ENCODE results near the gene PBX1.

The PBX1 gene

DNA sequence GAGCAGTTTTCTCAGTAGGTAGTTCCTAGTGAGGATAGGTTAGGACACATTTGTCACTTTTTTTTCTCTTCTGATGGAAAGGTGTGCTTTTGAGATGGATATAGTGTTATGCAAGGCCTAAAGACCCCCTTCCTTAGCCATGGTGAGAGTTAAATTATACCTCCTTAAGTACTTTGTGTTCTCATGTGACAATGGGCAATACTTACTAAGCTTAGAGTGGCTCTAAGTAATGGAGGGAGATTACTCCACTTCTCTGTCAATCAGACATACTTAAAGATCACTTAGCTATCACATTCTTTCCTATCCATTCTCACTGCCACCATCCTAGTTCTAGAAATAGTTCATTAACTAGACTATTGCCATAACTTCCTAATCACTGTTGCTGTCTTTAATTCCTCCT is 265.6 kb downstream of the PBX1 start:
- no peak overlapping the region for H3K4me3 ChIP-seq (ENCODE audit: low read length)
- no peaks in the 10 kb centered on the region for H3K36me3 ChIP-seq (ENCODE audit: control insufficient read depth, insufficient read depth, low read length)
- H3K9me3 ChIP-seq (ENCODE audit: control insufficient read depth, low read length) = no peaks in the 10 kb centered on the region
- H3K9ac ChIP-seq (ENCODE audit: low read length) = no peak overlapping the region
- no peaks in the 10 kb centered on the region for H3K27me3 ChIP-seq (ENCODE audit: control insufficient read depth, insufficient read depth, low read length)
- no peaks in the 10 kb centered on the region for H3K4me1 ChIP-seq (ENCODE audit: control insufficient read depth, insufficient read depth, low read length)

DNA sequence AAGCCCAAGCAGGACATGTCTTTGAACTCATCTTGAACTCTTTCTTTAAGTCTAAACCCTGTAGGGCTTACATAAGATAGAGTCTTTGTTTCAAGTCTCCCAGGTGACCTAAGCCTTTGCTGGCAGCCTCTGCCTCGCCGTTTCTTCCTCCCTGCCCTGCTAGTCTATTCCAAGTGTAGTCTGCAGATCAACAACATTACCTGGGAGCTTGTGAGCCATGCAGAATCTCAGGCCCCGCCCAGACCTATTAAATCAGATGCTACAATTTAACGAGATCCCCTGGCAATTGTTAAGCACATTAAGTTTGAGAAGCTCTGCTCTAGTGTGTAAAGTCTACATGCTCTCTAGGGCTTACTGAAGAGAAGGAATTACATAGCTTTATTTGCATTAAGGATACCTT is 271.6 kb downstream of the PBX1 start:
- Histone ChIP-seq H3K9me3 (ENCODE audit: control insufficient read depth, low read length) (no peaks in the 10 kb centered on the region), H3K27me3 (ENCODE audit: control insufficient read depth, insufficient read depth, low read length) (no peaks in the 10 kb centered on the region), H3K9ac (ENCODE audit: low read length) (no peak overlapping the region), H3K4me3 (ENCODE audit: low read length) (no peak overlapping the region), H3K36me3 (ENCODE audit: control insufficient read depth, insufficient read depth, low read length) (no peaks in the 10 kb centered on the region), H3K4me1 (ENCODE audit: control insufficient read depth, insufficient read depth, low read length) (no peaks in the 10 kb centered on the region)

DNA sequence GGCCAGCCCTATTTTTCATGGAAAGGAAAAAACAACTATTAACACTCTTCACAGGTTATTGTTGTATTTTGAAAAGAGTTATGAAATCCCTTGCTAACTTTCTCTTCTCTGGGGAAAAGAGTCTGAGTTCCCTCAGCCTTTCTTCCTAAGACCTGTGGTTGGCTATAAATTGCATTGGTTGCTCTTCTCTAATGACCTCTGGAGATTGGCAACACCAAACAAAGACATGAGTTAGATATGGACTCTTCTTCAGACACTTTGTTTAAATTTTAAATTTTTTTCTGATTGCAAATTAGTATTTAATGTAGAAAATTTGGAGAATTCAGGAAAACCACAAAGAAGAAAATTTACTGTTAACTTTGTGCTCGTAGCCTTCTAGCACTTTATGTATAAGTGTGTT is 275.7 kb downstream of the PBX1 start:
- Histone ChIP-seq H3K27me3 (ENCODE audit: control insufficient read depth, insufficient read depth, low read length) (no peaks in the 10 kb centered on the region), H3K4me1 (ENCODE audit: control insufficient read depth, insufficient read depth, low read length) (peaks cover 10% of the 10 kb centered on the region)

DNA sequence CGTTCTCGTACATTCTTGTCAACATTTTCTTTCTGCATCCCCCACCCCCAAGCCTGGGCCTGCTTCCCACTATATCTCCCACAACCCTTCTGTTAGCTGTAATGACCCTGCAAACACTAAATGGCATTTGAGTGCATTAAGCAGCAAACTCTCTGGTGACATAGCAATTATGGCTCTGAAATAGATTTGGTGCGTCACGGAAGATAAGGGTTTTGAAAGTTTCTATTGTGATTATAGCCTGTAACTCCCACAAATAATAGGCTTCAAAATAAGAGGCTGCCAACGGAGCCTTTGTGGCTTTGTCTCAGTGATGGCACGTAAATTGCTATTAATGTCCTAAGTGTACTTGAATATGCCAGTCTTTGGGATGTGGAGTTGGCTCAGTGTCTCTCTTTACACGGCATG is 277.6 kb downstream of the PBX1 start:
- no peak overlapping the region for H3K4me3 ChIP-seq (ENCODE audit: low read length)
- peaks cover 10% of the 10 kb centered on the region for H3K4me1 ChIP-seq (ENCODE audit: control insufficient read depth, insufficient read depth, low read length)
- no peaks in the 10 kb centered on the region for H3K36me3 ChIP-seq (ENCODE audit: control insufficient read depth, insufficient read depth, low read length)
- H3K9ac ChIP-seq (ENCODE audit: low read length) = no peak overlapping the region
- H3K27me3 ChIP-seq (ENCODE audit: control insufficient read depth, insufficient read depth, low read length) = no peaks in the 10 kb centered on the region
- H3K9me3 ChIP-seq (ENCODE audit: control insufficient read depth, low read length) = no peaks in the 10 kb centered on the region

More for the DNA sequence above, 275.7 kb downstream of the PBX1 start:
- Histone ChIP-seq H3K36me3 (ENCODE audit: control insufficient read depth, insufficient read depth, low read length) (no peaks in the 10 kb centered on the region), H3K9ac (ENCODE audit: low read length) (no peak overlapping the region), H3K9me3 (ENCODE audit: control insufficient read depth, low read length) (no peaks in the 10 kb centered on the region), H3K4me3 (ENCODE audit: low read length) (no peak overlapping the region)

DNA sequence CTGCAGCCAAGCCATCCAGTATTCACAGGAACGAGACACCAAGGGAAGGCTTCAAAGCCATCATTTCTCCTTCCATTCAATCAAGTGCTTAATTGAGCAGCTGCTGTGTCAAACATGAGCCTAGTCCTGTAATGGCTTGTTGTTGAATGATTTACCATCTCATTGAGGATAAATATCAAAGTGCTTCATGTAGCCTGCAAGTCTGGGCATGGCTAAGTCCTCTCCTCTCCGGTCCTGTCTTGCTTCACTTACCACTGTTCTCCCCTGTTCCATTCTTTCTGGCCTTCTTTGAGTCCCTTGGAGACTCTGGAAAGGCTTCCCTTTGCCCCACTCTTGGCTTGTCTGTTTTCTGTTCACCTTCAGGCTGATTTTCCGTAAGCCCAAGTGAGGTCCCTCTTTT is 279.8 kb downstream of the PBX1 start:
- Histone ChIP-seq H3K4me3 (ENCODE audit: low read length) (no peak overlapping the region), H3K9ac (ENCODE audit: low read length) (no peak overlapping the region), H3K36me3 (ENCODE audit: control insufficient read depth, insufficient read depth, low read length) (no peaks in the 10 kb centered on the region), H3K9me3 (ENCODE audit: control insufficient read depth, low read length) (no peaks in the 10 kb centered on the region), H3K27me3 (ENCODE audit: control insufficient read depth, insufficient read depth, low read length) (no peaks in the 10 kb centered on the region), H3K4me1 (ENCODE audit: control insufficient read depth, insufficient read depth, low read length) (peaks cover 10% of the 10 kb centered on the region)

DNA sequence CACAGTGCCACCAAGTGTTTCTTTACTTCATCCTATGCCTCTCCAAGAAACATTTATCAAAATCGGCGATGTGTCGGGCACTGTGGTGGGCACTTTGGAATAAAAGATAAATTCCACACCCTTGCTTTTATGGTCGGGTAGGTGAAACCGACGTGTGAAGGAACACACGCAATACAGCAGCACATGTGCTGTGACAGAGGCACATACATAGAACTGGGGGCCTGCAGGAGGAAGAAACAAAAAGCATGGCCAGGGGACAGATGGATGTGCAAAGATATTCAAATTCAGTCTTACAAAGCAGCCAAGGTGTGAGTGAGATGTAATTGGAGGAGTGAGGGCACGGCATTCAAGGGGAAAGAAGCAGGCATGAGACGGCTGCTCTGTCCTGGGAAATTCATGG is 282.0 kb downstream of the PBX1 start:
- Histone ChIP-seq H3K9me3 (ENCODE audit: control insufficient read depth, low read length) (no peaks in the 10 kb centered on the region), H3K9ac (ENCODE audit: low read length) (no peak overlapping the region), H3K36me3 (ENCODE audit: control insufficient read depth, insufficient read depth, low read length) (no peaks in the 10 kb centered on the region), H3K4me3 (ENCODE audit: low read length) (no peak overlapping the region), H3K27me3 (ENCODE audit: control insufficient read depth, insufficient read depth, low read length) (no peaks in the 10 kb centered on the region), H3K4me1 (ENCODE audit: control insufficient read depth, insufficient read depth, low read length) (peaks cover 10% of the 10 kb centered on the region)

DNA sequence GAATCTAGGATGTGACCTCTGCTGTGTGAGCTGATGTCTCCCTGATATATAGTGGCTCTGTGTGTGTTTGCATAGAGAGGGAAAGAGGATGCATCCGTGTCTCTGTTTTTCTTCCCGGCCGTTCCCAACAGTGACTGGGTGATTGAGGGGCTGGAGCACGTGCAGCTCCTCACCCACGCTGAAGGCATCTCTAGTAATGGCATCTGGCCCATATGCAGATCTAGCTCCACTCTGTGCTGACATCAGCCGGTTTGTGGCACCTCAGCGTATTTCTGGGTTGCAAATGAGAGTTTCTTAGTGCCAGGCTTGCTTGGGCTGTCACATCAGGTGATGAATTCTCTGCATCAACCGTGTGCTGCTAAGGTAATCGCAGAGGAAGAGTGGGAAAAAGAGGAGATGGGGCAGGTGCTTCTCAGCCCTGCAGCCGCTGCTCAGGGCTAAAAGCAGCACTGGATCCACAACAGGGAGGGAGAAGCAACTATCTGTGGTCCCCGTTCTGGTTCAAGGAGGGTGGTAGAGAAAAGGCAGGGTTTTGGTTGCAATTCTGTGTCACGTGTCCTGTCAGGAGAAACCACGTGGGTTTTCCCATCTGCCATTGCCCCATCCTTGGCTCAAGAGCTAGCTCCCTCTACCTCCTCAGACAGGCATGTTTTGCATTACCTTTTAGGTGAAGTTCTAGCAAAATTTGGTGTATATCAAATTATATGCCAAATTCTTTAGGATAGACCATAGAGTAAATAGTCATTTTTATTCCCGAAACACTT is 282.9 kb downstream of the PBX1 start:
- Histone ChIP-seq H3K4me3 (ENCODE audit: low read length) (no peak overlapping the region), H3K27me3 (ENCODE audit: control insufficient read depth, insufficient read depth, low read length) (no peaks in the 10 kb centered on the region), H3K4me1 (ENCODE audit: control insufficient read depth, insufficient read depth, low read length) (peaks cover 4% of the 10 kb centered on the region), H3K9me3 (ENCODE audit: control insufficient read depth, low read length) (no peaks in the 10 kb centered on the region), H3K36me3 (ENCODE audit: control insufficient read depth, insufficient read depth, low read length) (no peaks in the 10 kb centered on the region), H3K9ac (ENCODE audit: low read length) (no peak overlapping the region)

DNA sequence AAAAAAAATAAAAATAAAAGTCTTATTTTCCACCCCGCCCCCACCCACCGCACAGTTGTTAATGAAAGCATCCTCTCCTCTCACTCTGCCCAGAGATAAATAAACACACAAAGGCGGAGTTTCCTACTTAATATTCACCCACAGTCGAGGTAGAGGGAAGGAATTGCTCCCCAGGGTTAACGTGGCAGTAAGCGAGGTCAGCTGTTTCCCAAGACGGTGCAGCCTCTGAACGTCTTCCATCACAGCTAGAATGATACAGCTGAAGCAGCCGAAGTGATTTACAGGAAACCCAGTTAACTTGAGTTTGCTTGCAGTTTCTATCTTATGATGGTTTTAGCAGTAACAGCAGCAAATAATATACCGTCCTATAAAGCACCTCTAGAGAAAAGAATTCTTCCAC is 283.9 kb downstream of the PBX1 start:
- Histone ChIP-seq H3K36me3 (ENCODE audit: control insufficient read depth, insufficient read depth, low read length) (no peaks in the 10 kb centered on the region), H3K27me3 (ENCODE audit: control insufficient read depth, insufficient read depth, low read length) (no peaks in the 10 kb centered on the region), H3K9me3 (ENCODE audit: control insufficient read depth, low read length) (no peaks in the 10 kb centered on the region), H3K4me1 (ENCODE audit: control insufficient read depth, insufficient read depth, low read length) (no peaks in the 10 kb centered on the region), H3K9ac (ENCODE audit: low read length) (no peak overlapping the region), H3K4me3 (ENCODE audit: low read length) (no peak overlapping the region)

DNA sequence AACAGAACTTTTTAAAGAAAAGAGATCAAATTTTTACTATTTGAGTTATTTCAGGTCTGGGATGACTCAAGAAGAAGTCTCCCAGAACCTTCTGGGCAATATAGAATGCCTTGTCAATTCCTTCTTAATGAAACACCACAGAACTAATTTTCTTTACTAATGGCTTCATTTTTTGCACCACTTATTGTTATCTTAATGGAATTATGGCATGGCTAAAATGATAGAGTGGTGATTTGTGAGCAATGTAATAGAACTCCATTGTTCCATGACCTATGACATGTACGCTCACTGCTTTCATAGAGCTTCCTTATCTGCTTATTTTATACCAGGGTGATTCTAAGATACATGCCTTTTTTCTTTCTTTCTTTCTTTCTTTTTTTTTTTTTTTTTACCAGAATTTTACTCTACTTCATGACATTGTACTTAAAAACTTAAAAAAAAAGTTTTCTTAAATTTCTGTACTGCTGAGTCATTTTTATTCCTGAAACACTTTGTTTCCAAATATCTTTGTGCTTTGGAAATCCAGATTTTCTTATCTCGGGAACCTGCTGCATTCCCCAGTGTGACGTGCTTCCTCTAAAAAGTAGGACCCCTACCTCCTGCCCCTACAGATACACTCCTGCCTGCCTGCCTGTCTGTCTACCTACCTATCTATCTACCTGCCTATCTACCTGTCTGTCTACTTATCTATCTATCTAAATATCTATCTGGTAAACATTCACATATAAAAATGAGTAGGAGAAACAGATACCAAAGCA is 284.9 kb downstream of the PBX1 start:
- Histone ChIP-seq H3K9ac (ENCODE audit: low read length) (no peak overlapping the region), H3K36me3 (ENCODE audit: control insufficient read depth, insufficient read depth, low read length) (no peaks in the 10 kb centered on the region), H3K4me1 (ENCODE audit: control insufficient read depth, insufficient read depth, low read length) (no peaks in the 10 kb centered on the region), H3K4me3 (ENCODE audit: low read length) (no peak overlapping the region), H3K27me3 (ENCODE audit: control insufficient read depth, insufficient read depth, low read length) (no peaks in the 10 kb centered on the region), H3K9me3 (ENCODE audit: control insufficient read depth, low read length) (no peaks in the 10 kb centered on the region)

DNA sequence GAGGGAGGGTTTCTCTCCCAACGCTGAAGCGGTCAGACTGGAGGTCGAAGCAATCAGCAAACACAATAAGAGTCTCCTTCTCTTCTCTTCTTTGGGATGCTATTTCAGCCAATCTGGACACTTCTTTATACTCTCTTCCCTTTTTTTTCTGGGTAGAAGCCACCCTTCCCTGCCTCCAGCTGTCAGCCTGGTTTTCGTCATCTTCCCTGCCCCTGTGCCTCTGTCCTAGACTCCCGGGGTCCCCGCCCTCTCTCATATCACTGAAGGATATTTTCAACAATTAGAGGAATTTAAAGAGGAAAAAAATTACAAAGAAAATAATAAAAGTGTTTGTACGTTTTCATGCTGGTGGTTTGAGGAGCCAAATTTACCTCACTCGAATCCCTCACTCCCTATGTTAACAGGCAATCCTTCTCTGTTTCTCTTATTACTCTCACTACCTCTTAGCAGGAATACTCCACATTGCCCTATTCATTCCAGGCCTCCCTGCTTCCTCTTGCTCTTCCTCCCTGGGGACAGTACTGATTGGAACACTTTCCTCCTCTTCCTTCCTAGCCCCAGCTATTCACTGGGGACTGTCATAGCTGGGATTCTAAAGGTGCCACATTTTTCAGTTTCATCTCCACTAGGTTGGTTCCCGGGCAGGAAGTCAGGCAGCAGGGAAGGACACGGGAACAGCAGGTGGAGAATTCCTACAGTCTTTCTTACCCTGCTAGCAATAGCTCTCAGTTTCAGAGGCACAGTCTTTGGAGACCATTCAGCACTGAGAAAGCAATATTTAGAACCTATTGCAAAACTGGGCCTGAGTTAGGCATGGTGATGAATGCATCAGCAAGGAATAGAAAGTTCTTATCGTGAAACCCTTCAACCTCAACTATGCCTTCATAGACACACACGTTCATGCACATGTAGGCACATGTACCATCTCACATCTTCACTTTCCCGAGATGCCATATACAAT is 288.0 kb downstream of the PBX1 start:
- Histone ChIP-seq H3K9me3 (ENCODE audit: control insufficient read depth, low read length) (no peaks in the 10 kb centered on the region), H3K4me3 (ENCODE audit: low read length) (no peak overlapping the region), H3K27me3 (ENCODE audit: control insufficient read depth, insufficient read depth, low read length) (no peaks in the 10 kb centered on the region), H3K36me3 (ENCODE audit: control insufficient read depth, insufficient read depth, low read length) (no peaks in the 10 kb centered on the region), H3K4me1 (ENCODE audit: control insufficient read depth, insufficient read depth, low read length) (no peaks in the 10 kb centered on the region), H3K9ac (ENCODE audit: low read length) (no peak overlapping the region)

DNA sequence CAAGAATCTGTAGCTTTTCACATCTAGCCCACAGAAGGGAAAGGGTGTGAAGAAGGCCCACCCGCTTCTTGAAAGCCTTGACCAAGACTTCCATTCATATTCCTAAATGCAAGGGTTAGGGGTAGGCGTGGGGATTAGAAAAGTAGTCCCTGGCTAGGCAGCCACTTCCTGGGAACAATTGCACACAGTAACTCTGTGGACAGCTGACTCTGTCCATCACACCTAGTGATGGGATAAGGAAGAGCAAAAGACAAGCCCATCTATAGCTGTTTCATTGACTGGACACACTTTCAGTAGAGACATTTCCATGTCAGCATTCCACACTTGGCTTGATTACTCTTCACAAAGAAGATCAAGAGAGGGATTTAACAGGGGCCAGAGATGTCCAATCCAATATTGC is 294.2 kb downstream of the PBX1 start:
- Histone ChIP-seq H3K27me3 (ENCODE audit: control insufficient read depth, insufficient read depth, low read length) (no peaks in the 10 kb centered on the region), H3K36me3 (ENCODE audit: control insufficient read depth, insufficient read depth, low read length) (no peaks in the 10 kb centered on the region), H3K4me1 (ENCODE audit: control insufficient read depth, insufficient read depth, low read length) (peaks cover 5% of the 10 kb centered on the region), H3K9ac (ENCODE audit: low read length) (no peak overlapping the region), H3K4me3 (ENCODE audit: low read length) (no peak overlapping the region), H3K9me3 (ENCODE audit: control insufficient read depth, low read length) (no peaks in the 10 kb centered on the region)
